IPS DF 4.7 (cell line): ENCODE results near the gene SLC26A11.
"Not testable (repeated sequence)": the region's sequence is repeated elsewhere in the genome, so short reads cannot be mapped to it uniquely, and the experiment has no call there.

Source experiments
- DNase-seq: peaks from one replicate; pipeline ENCODE4 v3.0.0-alpha.2; 2013; ENCODE audit warnings: low spot score; ENCODE audit errors: extremely low read depth

The SLC26A11 gene

GRCh38 chr17:80260791-80261158 lies 40.5 kb downstream of the SLC26A11 start, which contains the start of gene RNF213:
RNF213 (plus strand) TSS chr17:80260852; CDS start chr17:80263682, 2,830 bp downstream.
- no peak for DNase-seq

DNA sequence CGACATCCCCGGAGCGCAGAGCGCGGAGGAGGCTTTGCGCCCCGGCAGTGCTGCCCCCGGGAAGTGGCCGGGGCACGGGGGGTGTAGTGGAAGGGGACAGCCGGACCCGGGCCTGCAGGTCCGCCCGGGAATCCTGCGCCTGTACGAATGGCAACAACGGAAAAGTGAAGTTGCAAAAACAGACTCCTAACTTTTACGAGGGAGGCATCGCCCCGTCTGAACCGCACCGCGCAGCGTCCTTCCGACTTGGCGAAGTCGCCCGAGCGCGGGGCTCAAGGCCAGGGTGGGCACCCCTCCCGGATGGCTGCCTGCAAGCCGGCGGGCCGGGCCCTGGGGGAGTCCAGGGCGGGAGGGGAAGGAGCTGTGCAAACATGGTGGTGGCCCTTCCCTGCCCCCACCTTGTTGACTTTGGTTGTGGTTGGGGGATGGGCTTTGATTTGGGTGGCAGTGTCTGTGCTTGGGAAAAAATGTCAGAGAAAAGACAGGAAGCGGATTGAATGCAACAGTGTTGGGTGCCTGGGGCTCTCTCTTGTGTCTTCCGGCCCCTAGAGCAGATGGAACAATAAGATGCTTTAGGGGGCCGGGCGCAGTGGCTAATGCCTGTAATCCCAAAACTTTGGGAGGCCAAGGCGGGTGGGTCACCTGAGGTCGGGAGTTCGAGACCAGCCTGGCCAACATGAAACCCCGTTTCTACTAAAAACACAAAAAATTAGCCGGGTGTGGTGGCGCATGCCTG lies 41.1 kb downstream of the SLC26A11 start:
- peak; percentile 80 for DNase-seq

- no peak for DNase-seq
These were observed 41.7 kb downstream of the SLC26A11 start for GRCh38 chr17:80261895-80262279.

- DNase-seq = no peak
These were observed 42.1 kb downstream of the SLC26A11 start for GRCh38 chr17:80262291-80262690.

- no peak for DNase-seq
These were observed 42.6 kb downstream of the SLC26A11 start for GRCh38 chr17:80262775-80263244.

GRCh38 chr17:80263253-80264204 lies 43.3 kb downstream of the SLC26A11 start:
- no peak for DNase-seq

- DNase-seq = no peak
These were observed 44.2 kb downstream of the SLC26A11 start for GRCh38 chr17:80264205-80265075.

DNA sequence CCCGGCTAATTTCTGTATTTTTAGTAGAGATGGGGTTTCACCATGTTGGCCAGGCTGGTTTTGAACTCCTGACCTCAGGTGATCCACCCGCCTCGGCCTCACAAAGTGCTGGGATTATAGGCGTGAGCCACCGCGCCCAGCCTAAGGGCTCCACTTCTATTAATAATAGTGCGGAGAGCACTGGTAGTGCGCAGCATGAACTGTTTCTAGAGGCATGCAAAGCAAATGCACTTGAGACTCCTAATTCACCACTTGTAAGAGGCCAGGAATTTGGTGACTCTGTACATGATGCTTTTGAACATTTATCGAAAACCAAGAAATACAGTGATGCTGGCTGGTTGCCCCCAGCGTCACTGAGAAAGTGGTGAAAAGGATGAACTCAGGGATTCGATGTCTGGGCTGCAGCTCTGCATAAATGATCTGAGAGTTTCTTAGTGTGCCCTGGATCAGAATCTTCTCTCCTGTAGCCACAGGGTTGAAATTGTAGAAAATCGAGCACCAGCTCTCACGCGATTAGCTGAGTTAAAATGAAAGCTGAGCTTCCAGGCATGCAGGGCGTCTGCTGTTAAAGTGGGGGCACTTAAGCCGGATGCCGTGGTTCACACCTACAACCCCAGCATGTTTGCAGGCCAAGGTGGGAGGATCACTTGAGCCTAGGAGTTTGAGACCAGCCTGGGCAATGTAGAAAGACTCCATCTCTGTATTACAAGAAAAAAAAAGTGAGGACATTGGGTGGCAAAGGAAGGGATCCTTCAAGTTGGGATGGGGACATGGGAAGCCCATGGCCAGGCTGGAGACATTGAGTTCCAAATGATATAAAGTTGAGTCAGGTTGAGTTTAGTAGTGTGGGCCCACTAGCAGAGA lies 45.2 kb downstream of the SLC26A11 start:
- no peak for DNase-seq

DNA sequence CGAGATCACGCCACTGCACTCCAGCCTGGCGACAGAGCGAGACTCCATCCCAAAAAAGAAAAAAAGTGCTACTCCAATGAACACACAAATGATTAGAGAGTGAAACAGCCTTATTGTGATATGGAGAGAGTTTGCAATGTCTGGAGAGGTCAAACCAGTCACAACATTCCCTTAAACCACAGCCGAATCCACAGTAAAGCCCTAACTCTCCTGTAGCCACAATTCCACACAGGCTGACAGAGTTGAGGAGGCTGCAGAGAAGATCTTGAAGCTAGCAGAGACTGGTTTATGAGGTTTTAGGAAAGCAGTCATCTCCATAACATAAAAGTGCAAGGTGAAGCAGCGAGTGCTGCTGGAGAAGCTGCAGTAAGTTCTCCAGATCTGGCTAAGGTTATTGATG lies 47.2 kb downstream of the SLC26A11 start:
- DNase-seq = no peak

- no peak for DNase-seq
These were observed 48.2 kb downstream of the SLC26A11 start for GRCh38 chr17:80268427-80268826.

GRCh38 chr17:80269405-80269807 lies 49.2 kb downstream of the SLC26A11 start:
- DNase-seq = no peak

GRCh38 chr17:80270104-80270503 lies 49.9 kb downstream of the SLC26A11 start:
- DNase-seq = no peak

GRCh38 chr17:80270836-80271235 lies 50.6 kb downstream of the SLC26A11 start:
- DNase-seq = no peak

- DNase-seq = no peak
These were observed 52.1 kb downstream of the SLC26A11 start for GRCh38 chr17:80272366-80272765.

GRCh38 chr17:80274331-80274730 lies 54.1 kb downstream of the SLC26A11 start:
- no peak for DNase-seq

DNA sequence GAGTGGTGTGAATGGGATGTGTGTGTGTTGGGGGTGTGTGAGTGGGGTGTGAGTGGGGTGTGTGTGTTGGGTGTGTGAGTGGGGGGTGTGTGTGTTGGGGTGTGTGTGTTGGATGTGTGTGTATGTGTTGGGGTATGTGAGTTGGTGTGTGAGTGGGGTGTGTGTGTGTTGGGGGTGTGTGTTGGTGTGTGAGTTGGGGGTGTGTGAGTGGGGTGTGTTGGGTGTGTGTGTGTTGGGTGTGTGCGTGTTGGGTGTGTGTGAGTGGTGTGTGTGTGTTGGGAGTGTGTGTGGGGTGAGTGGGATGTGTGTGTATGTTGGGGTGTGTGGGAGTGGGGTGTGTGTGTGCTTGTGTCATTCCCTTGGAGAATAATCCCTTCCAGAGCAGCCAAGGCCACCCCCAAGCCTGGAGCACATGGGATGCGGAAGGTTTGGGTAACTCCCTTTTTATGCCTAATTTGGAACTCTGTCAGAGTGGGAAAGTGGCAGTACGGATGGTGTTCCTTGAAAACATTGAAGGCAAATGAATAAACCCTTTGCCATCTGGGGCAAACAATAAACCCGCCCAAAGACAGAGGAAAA lies 54.7 kb downstream of the SLC26A11 start:
- no peak for DNase-seq

- not testable (repeated sequence) for DNase-seq
These were observed 55.6 kb downstream of the SLC26A11 start for GRCh38 chr17:80275857-80276256.

- no peak for DNase-seq
These were observed 57.8 kb downstream of the SLC26A11 start for GRCh38 chr17:80277751-80278671.

DNA sequence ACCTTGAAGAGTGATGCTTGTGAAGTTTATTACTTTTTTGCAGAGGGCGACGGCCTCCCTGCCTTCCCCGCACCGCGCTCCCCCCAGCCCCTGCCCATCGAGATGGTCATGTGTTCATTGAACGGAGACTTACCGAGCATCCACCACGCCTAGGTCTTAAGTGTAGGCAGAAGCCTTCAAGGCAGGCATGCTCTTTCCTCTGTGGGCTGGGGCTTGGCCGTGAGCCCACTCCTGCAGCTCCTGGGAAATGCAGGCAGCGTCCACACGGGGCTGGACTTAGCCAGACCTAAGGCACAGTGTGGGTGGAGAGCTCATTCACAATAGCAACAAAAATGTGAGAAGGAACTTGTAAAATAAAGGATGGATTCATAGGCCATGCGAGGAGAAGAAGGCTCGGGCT lies 59.7 kb downstream of the SLC26A11 start:
- no peak for DNase-seq
